SHP77 (cell line): Measurements from ENCODE around the gene DBNL.
A peak's percentile ranks its signal among the peaks of the same experiment; 100 is the strongest.

Source experiments
- DNase-seq, 2 experiments: peaks; one replicate each; lab custom pipeline; 2025; lab: John Stamatoyannopoulos, UW

The DBNL gene

GRCh38 chr7:44062180-44062902 lies 17.8 kb downstream of the DBNL start:
- no peak for DNase-seq

- DNase-seq, result no peak
Observed at GRCh38 chr7:44062903-44063295, 18.4 kb downstream of the DBNL start.

- peak in 1 of 2 experiments; percentile 44 for DNase-seq
Observed at GRCh38 chr7:44063547-44063893, 19.0 kb downstream of the DBNL start.

GRCh38 chr7:44063894-44064651 lies 19.6 kb downstream of the DBNL start:
- peak; percentile 31 to 45 for DNase-seq

- peak in 1 of 2 experiments; percentile 71 for DNase-seq
Observed at GRCh38 chr7:44064791-44065430, 20.4 kb downstream of the DBNL start.

- DNase-seq, result peak; percentile 87 to 89
Observed at GRCh38 chr7:44065431-44066110, 21.1 kb downstream of the DBNL start, which contains the start of gene PGAM2. Gene PGAM2 (minus strand): TSS chr7:44065567. CDS start chr7:44065529, 38 bp downstream.

- no peak for DNase-seq
Observed at GRCh38 chr7:44066111-44066460, 21.6 kb downstream of the DBNL start.

- DNase-seq, result no peak
Observed at GRCh38 chr7:44066494-44067063, 22.1 kb downstream of the DBNL start.

GRCh38 chr7:44067064-44067951 lies 22.8 kb downstream of the DBNL start:
- no peak for DNase-seq

- peak; percentile 38 to 41 for DNase-seq
Observed at GRCh38 chr7:44068054-44068453, 23.6 kb downstream of the DBNL start.

- DNase-seq, result no peak
Observed at GRCh38 chr7:44071726-44072363, 27.3 kb downstream of the DBNL start.

GRCh38 chr7:44072364-44073231 lies 28.1 kb downstream of the DBNL start:
- peak; percentile 89 to 90 for DNase-seq

GRCh38 chr7:44073664-44074348 lies 29.3 kb downstream of the DBNL start:
- no peak for DNase-seq

GRCh38 chr7:44074349-44074695 lies 29.8 kb downstream of the DBNL start:
- DNase-seq, result no peak

- DNase-seq, result no peak
Observed at GRCh38 chr7:44075296-44076075, 31.0 kb downstream of the DBNL start.

GRCh38 chr7:44076101-44076895 lies 31.8 kb downstream of the DBNL start:
- no peak for DNase-seq

GRCh38 chr7:44077061-44077460 lies 32.6 kb downstream of the DBNL start:
- DNase-seq, result no peak
